Osteocyte (in vitro differentiated cells): ENCODE data around the gene LSM4. TPM values are rescaled to one million over a fixed set of nuclear protein-coding genes. Genes with fewer than 3 reads are reported as not detected.

ENCODE experiments used
- DNase-seq: peaks from one replicate; pipeline ENCODE4 v3.0.0; 2021; ENCODE audit warnings: mixed read lengths; ENCODE audit not compliant: unreplicated experiment; ENCODE audit errors: extremely low spot score
- H3K27ac Mint-ChIP-seq: one replicate; pipeline ENCODE4 v1.8.0; 2021; ENCODE audit warnings: mild to moderate bottlenecking, mixed read lengths; ENCODE audit not compliant: unreplicated experiment
- H3K27me3 Mint-ChIP-seq: one replicate; pipeline ENCODE4 v1.8.0; 2021; ENCODE audit warnings: mixed read lengths; ENCODE audit not compliant: unreplicated experiment
- H3K36me3 Mint-ChIP-seq: one replicate; pipeline ENCODE4 v1.8.0; 2021; ENCODE audit warnings: mixed read lengths; ENCODE audit not compliant: unreplicated experiment
- H3K4me1 Mint-ChIP-seq: one replicate; pipeline ENCODE4 v1.8.0; 2021; ENCODE audit warnings: mixed read lengths; ENCODE audit not compliant: unreplicated experiment
- H3K4me3 Mint-ChIP-seq: one replicate; pipeline ENCODE4 v1.8.0; 2021; ENCODE audit warnings: mild to moderate bottlenecking, moderate library complexity, mixed read lengths; ENCODE audit not compliant: unreplicated experiment
- H3K9me3 Mint-ChIP-seq: one replicate; pipeline ENCODE4 v1.8.0; 2021; ENCODE audit warnings: mixed read lengths; ENCODE audit not compliant: unreplicated experiment
- total RNA-seq: library from RNA; stranded (reverse); gene quantifications from 2 replicates; pipeline ENCODE4 v1.2.1, GENCODE V29; 2021
- TF ChIP-seq, protein P1 (sequence below): fragments of 200-600 bp; sonication (generic); IDR thresholded peaks from 2 replicates; pipeline ENCODE4 v1.5.0; 2021; ENCODE audit warnings: antibody characterized with exemption, mild to moderate bottlenecking, moderate library complexity

Gene LSM4
- total RNA-seq, 1 donor from 2014 or later: 92.1 TPM

DNA sequence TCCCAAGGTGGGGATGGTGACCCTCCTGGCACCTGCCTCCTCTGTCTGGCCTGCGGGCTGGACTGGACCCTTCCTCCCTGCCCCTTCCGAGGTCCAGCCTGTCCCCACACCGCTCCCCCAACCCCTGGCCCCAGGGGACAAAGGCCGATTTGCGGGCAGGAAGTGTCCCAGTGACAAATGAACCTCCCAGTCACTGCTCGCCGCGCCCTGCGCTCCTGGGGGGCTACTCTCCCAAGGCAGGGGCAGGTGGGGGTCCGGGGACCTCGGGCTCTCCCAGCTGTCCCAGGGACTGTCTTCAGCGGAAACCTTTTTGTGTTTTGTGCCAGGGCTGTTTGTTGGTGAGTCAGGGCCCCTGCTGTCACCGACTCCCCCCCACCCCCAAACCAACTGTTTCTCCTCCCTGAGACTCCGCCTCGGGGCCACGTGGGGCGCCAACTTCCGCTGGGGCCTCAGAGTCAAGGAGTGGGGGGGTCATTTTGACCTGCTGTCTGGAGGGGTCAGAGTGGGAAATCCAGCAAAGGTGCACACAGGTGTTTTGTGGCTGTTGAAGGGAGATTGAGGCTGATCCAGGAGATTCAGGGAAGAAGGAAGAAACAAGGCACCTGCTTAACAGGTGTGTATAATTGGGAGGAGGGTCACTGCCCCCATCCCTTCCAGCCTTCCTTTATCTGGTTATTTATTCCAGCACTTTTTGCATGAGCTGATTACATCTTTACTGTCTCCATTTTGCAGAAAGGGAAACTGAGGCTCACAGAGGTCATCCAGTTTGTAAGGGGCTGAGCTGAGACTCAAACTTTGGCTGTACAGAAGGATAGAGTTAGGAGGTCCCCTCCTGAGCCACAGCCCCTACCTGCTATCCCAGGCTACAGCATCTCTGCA, 18.4 kb upstream of the LSM4 start:
- Mint-ChIP-seq H3K4me3 (peak overlapping the region; percentile 81), H3K4me1 (peaks cover 14% of the 10 kb centered on the region), H3K27me3 (no peaks in the 10 kb centered on the region), H3K27ac (no peak overlapping the region), H3K36me3 (peaks cover 18% of the 10 kb centered on the region), H3K9me3 (no peaks in the 10 kb centered on the region)
- no peak for DNase-seq
- TF ChIP-seq, protein P1, sequence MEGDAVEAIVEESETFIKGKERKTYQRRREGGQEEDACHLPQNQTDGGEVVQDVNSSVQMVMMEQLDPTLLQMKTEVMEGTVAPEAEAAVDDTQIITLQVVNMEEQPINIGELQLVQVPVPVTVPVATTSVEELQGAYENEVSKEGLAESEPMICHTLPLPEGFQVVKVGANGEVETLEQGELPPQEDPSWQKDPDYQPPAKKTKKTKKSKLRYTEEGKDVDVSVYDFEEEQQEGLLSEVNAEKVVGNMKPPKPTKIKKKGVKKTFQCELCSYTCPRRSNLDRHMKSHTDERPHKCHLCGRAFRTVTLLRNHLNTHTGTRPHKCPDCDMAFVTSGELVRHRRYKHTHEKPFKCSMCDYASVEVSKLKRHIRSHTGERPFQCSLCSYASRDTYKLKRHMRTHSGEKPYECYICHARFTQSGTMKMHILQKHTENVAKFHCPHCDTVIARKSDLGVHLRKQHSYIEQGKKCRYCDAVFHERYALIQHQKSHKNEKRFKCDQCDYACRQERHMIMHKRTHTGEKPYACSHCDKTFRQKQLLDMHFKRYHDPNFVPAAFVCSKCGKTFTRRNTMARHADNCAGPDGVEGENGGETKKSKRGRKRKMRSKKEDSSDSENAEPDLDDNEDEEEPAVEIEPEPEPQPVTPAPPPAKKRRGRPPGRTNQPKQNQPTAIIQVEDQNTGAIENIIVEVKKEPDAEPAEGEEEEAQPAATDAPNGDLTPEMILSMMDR: no peak

- Mint-ChIP-seq H3K4me1 (peaks cover 14% of the 10 kb centered on the region), H3K4me3 (peak within 1 kb of the TSS; percentile 81), H3K9me3 (no peaks in the 10 kb centered on the region), H3K27ac (no peak within 1 kb of the TSS), H3K36me3 (peaks cover 14% of the 10 kb centered on the region), H3K27me3 (no peaks in the 10 kb centered on the region)
- peak; percentile 91 for DNase-seq
- TF ChIP-seq, protein P1: no peak
Observed at GRCh38 chr19:18340190-18340989, 17.5 kb upstream of the LSM4 start, which contains the start of gene PGPEP1. TSS of gene PGPEP1 (plus strand) at chr19:18340598. CDS start at chr19:18340682, 84 bp downstream.

DNA sequence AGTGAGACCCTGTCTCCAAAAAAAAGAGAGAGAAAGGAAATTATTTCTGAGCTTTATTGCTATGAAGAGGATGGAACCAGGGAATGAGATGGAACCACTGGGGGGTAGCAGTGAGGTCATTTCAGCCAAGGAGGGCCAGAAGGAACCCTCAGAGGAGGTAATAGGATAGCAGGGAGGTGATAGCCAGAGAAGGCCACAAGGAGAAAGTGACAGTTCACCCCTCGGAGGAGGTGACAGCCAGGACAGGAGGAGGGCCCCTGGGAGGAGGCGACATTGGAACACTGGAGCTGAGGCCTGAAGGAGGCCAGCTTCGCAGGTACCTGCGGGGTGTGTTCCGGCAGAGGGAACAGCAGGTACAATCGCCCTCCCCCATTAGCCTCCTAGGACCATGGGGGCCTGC, 16.8 kb upstream of the LSM4 start:
- TF ChIP-seq, protein P1: peak; percentile 22
- Mint-ChIP-seq H3K36me3 (peaks cover 10% of the 10 kb centered on the region), H3K27ac (no peak overlapping the region), H3K9me3 (no peaks in the 10 kb centered on the region), H3K4me3 (peak overlapping the region; percentile 81), H3K27me3 (no peaks in the 10 kb centered on the region), H3K4me1 (peaks cover 14% of the 10 kb centered on the region)
- no peak for DNase-seq

GRCh38 chr19:18338541-18338940, 15.7 kb upstream of the LSM4 start:
- H3K9me3 Mint-ChIP-seq: no peaks in the 10 kb centered on the region
- H3K27ac Mint-ChIP-seq: no peak overlapping the region
- peaks cover 12% of the 10 kb centered on the region for H3K4me1 Mint-ChIP-seq
- TF ChIP-seq, protein P1: no peak
- DNase-seq: no peak
- H3K4me3 Mint-ChIP-seq: no peak overlapping the region
- H3K27me3 Mint-ChIP-seq: no peaks in the 10 kb centered on the region
- H3K36me3 Mint-ChIP-seq: peaks cover 6% of the 10 kb centered on the region

- H3K36me3 Mint-ChIP-seq: no peaks in the 10 kb centered on the region
- H3K27ac Mint-ChIP-seq: no peak overlapping the region
- no peaks in the 10 kb centered on the region for H3K27me3 Mint-ChIP-seq
- H3K4me1 Mint-ChIP-seq: peaks cover 5% of the 10 kb centered on the region
- H3K4me3 Mint-ChIP-seq: no peak overlapping the region
- DNase-seq: no peak
- no peaks in the 10 kb centered on the region for H3K9me3 Mint-ChIP-seq
- TF ChIP-seq, protein P1: no peak
Observed at GRCh38 chr19:18336121-18336520, 13.2 kb upstream of the LSM4 start.
